ENCODE results near the gene ERMAP.

ERMAP gene

GRCh38 chr1:42886046-42886739 lies 69.3 kb downstream of the ERMAP start:
- DNase-seq: no peak

GRCh38 chr1:42886800-42887199 lies 69.9 kb downstream of the ERMAP start:
- DNase-seq: no peak

GRCh38 chr1:42887366-42887765 lies 70.4 kb downstream of the ERMAP start:
- no peak for DNase-seq

- no peak for DNase-seq
Observed at GRCh38 chr1:42888013-42888633, 71.2 kb downstream of the ERMAP start.

GRCh38 chr1:42889264-42889663 lies 72.3 kb downstream of the ERMAP start:
- DNase-seq: no peak

- no peak for DNase-seq
Observed at GRCh38 chr1:42891465-42892138, 74.7 kb downstream of the ERMAP start.
